Activated naive CD4-positive, alpha-beta T cell treated with anti-CD3 and anti-CD28 coated beads for 36 hours (primary cell): ENCODE results near the gene MIEF1. TPM values are rescaled to one million over a fixed set of nuclear protein-coding genes. Genes with fewer than 3 reads are reported as not detected.

Experiments
- CTCF ChIA-PET: fragments of 350-600 bp; sonication (Branson Sonifier 250); formaldehyde crosslinking; loops from one replicate; lab custom pipeline; 2021; ENCODE audit warnings: antibody characterized with exemption; lab: Charles Lee
- DNase-seq: peaks from one replicate; pipeline ENCODE4 v3.0.0-alpha.2; 2020
- H3K27ac Mint-ChIP-seq: one replicate; pipeline ENCODE4 v1.8.0; 2021; ENCODE audit warnings: mild to moderate bottlenecking, mixed read lengths
- H3K27me3 Mint-ChIP-seq: one replicate; pipeline ENCODE4 v1.8.0; 2021; ENCODE audit warnings: low read depth, mixed read lengths
- H3K36me3 Mint-ChIP-seq: one replicate; pipeline ENCODE4 v1.8.0; 2021; ENCODE audit warnings: low read depth, mixed read lengths
- H3K4me1 Mint-ChIP-seq: one replicate; pipeline ENCODE4 v1.8.0; 2021; ENCODE audit warnings: low read depth, mixed read lengths
- H3K4me3 Mint-ChIP-seq: one replicate; pipeline ENCODE4 v1.8.0; 2021; ENCODE audit warnings: mild to moderate bottlenecking, moderate library complexity, mixed read lengths
- H3K9me3 Mint-ChIP-seq: one replicate; pipeline ENCODE4 v1.8.0; 2021; ENCODE audit warnings: mixed read lengths
- intact Hi-C: fragments of 100-400 bp; cut with micrococcal nuclease; formaldehyde crosslinking; loops from one replicate; pipeline ENCODE4 v1.15.1; 2023
- total RNA-seq, 2 experiments: library from RNA; stranded (reverse); gene quantifications; one replicate each; pipeline ENCODE4 v1.2.3, GENCODE V29; 2021

The MIEF1 gene
- total RNA-seq, 2 experiments from 2014 or later = 33.3 to 35.1 TPM

GRCh38 chr22:39559456-39560105 is 57.5 kb downstream of the MIEF1 start:
- Mint-ChIP-seq H3K9me3 (no peaks in the 10 kb centered on the region), H3K27ac (no peak overlapping the region), H3K4me1 (peaks cover 4% of the 10 kb centered on the region), H3K36me3 (no peaks in the 10 kb centered on the region), H3K4me3 (no peak overlapping the region), H3K27me3 (peaks cover 13% of the 10 kb centered on the region)
- CTCF ChIA-PET = interaction anchor here (0.5 to 3.3 kb wide), 8 partner anchors 17 to 465 kb away, joined by 3 to 20 read pairs (median 4); no protein-coding TSS in a partner anchor
- intact Hi-C loops = loop anchor here (5.0 kb wide), 1 partner anchor 463 kb away; no protein-coding TSS in a partner anchor
- no peak for DNase-seq

- no peaks in the 10 kb centered on the region for H3K9me3 Mint-ChIP-seq
- DNase-seq = no peak
- no peaks in the 10 kb centered on the region for H3K36me3 Mint-ChIP-seq
- intact Hi-C loops = no loop called here
- H3K4me3 Mint-ChIP-seq = no peak overlapping the region
- H3K27me3 Mint-ChIP-seq = peaks cover 13% of the 10 kb centered on the region
- H3K27ac Mint-ChIP-seq = no peak overlapping the region
- H3K4me1 Mint-ChIP-seq = peaks cover 4% of the 10 kb centered on the region
- CTCF ChIA-PET = interaction anchor here (0.5 to 3.3 kb wide), 5 partner anchors 17 to 464 kb away, joined by 3 to 20 read pairs (median 4); no protein-coding TSS in a partner anchor
These were observed 58.0 kb downstream of the MIEF1 start for GRCh38 chr22:39560127-39560526.

- peaks cover 12% of the 10 kb centered on the region for H3K4me1 Mint-ChIP-seq
- H3K27me3 Mint-ChIP-seq = peaks cover 3% of the 10 kb centered on the region
- intact Hi-C loops = no loop called here
- H3K36me3 Mint-ChIP-seq = no peaks in the 10 kb centered on the region
- CTCF ChIA-PET = interaction anchor here (1.8 kb wide), 1 partner anchor 462 kb away, joined by 8 read pairs; no protein-coding TSS in a partner anchor
- no peak overlapping the region for H3K27ac Mint-ChIP-seq
- no peak overlapping the region for H3K4me3 Mint-ChIP-seq
- no peak for DNase-seq
- peaks cover 5% of the 10 kb centered on the region for H3K9me3 Mint-ChIP-seq
These were observed 60.9 kb downstream of the MIEF1 start for GRCh38 chr22:39562839-39563489.

- Mint-ChIP-seq H3K27me3 (no peaks in the 10 kb centered on the region), H3K9me3 (peaks cover 5% of the 10 kb centered on the region), H3K4me1 (peaks cover 12% of the 10 kb centered on the region), H3K36me3 (no peaks in the 10 kb centered on the region), H3K4me3 (no peak overlapping the region), H3K27ac (no peak overlapping the region)
- CTCF ChIA-PET = no interaction called here
- DNase-seq = no peak
- intact Hi-C loops = no loop called here
These were observed 61.7 kb downstream of the MIEF1 start for GRCh38 chr22:39563571-39564428.

- H3K4me3 Mint-ChIP-seq = no peak overlapping the region
- CTCF ChIA-PET = no interaction called here
- H3K27me3 Mint-ChIP-seq = no peaks in the 10 kb centered on the region
- intact Hi-C loops = no loop called here
- no peak overlapping the region for H3K27ac Mint-ChIP-seq
- H3K36me3 Mint-ChIP-seq = no peaks in the 10 kb centered on the region
- peaks cover 5% of the 10 kb centered on the region for H3K9me3 Mint-ChIP-seq
- no peak for DNase-seq
- peaks cover 12% of the 10 kb centered on the region for H3K4me1 Mint-ChIP-seq
These were observed 63.4 kb downstream of the MIEF1 start for GRCh38 chr22:39565414-39565944.

- DNase-seq = peak; percentile 81
- peaks cover 5% of the 10 kb centered on the region for H3K9me3 Mint-ChIP-seq
- H3K36me3 Mint-ChIP-seq = no peaks in the 10 kb centered on the region
- H3K27me3 Mint-ChIP-seq = no peaks in the 10 kb centered on the region
- CTCF ChIA-PET = interaction anchor here (0.7 to 1.6 kb wide), 3 partner anchors 33 to 457 kb away, joined by 3 to 5 read pairs (median 4); no protein-coding TSS in a partner anchor
- no peak overlapping the region for H3K4me3 Mint-ChIP-seq
- intact Hi-C loops = loop anchor here (2.0 kb wide), 1 partner anchor 373 kb away; no protein-coding TSS in a partner anchor
- peak overlapping the region; percentile 16 for H3K27ac Mint-ChIP-seq
- H3K4me1 Mint-ChIP-seq = peaks cover 12% of the 10 kb centered on the region
These were observed 65.3 kb downstream of the MIEF1 start for GRCh38 chr22:39567135-39567946.

Other genes starting within 250 kb of the MIEF1 start
- gene RPL3, start 182.7 kb upstream of the MIEF1 start, total RNA-seq = 1,000 to 10,000 TPM; 3,434 to 3,511 TPM
- under 1 TPM; 0.27 to 0.29 TPM for gene SYNGR1, start 152.3 kb upstream of the MIEF1 start, total RNA-seq
- 10 to 100 TPM; 15.2 to 17.7 TPM for gene TAB1, start 102.5 kb upstream of the MIEF1 start, total RNA-seq
- gene MGAT3, start 45.3 kb upstream of the MIEF1 start, total RNA-seq = under 1 TPM; 0.40 to 0.62 TPM
- gene ATF4, start 18.3 kb downstream of the MIEF1 start, total RNA-seq = 100 to 1,000 TPM; 589 to 609 TPM
- gene RPS19BP1, start 30.5 kb downstream of the MIEF1 start, total RNA-seq = 10 to 100 TPM; 52.0 to 56.2 TPM
- gene CACNA1I, start 68.5 kb downstream of the MIEF1 start, total RNA-seq = under 1 TPM; 0.27 to 0.31 TPM